Inferior parietal cortex (tissue), 1 donor: Measurements from ENCODE around the gene TMEM53.

Experiments
- DNase-seq: peaks from one replicate; pipeline ENCODE4 v3.0.0-alpha.2; 2016; ENCODE audit errors: extremely low spot score

TMEM53 gene

DNA sequence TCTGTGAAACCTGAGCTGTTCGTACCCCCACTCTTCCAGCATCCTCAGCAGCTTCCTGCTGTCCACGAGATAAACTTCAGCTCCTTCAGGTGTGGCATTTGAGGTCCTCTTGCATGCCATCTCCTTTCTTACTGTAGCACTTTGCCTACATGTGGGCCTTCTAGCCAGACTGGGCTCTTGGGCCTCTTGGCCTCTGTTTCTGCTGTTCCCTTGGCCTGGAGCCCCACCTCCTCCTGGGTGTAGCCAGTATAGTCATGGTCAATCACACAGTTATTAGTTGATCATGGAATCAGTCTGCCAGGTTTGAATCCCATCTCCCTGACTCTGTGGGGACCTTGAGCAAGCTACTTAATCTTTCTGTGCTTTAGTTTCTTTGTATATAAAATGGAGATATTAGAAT lies 26.4 kb downstream of the TMEM53 start:
- DNase-seq: no peak

GRCh38 chr1:44646261-44647110 lies 27.8 kb downstream of the TMEM53 start:
- DNase-seq: no peak

- peak; percentile 81 for DNase-seq
Observed at GRCh38 chr1:44645476-44646244, 28.6 kb downstream of the TMEM53 start.

- DNase-seq: no peak
Observed at GRCh38 chr1:44644806-44645205, 29.5 kb downstream of the TMEM53 start.

GRCh38 chr1:44643721-44644334 lies 30.5 kb downstream of the TMEM53 start:
- DNase-seq: no peak

DNA sequence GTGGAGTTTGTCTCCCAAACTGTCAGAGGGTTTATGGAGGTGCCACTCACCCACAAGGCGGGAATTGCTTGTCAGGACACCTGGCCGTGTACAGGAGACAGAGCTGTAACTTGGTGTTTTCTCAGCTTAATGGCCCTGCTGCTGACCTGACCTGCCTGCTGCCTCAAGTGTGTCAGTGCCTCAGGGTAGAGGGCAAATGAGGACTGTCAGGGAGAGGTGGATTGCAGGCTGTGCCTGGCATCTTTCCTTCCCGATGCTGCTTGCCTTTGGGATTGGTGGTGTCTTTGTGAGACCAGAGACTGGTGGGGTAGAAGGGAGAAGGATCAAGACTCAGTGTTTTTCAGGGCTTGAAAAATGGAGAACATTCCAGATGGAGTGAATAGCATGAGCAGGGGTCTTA lies 31.4 kb downstream of the TMEM53 start:
- DNase-seq: no peak

DNA sequence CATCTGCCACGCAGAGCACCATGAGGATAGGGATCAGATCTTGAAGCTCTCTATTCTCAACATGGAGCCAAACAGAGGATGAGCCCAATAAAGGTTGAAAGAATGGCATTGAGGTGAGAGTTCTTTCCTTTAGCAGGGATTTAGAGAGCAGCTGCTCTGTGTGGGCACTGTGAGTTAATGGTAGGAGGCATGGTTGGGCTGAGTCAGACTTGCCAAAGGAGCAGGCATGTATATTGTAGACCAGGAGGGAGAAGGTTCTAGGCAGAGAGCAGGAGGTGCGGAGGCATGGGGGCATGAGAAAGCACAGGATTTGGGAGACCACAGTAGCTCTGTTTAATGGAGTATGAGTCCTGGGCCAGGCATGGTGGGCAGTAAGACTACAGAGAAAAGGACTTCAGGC lies 32.0 kb downstream of the TMEM53 start:
- no peak for DNase-seq

DNA sequence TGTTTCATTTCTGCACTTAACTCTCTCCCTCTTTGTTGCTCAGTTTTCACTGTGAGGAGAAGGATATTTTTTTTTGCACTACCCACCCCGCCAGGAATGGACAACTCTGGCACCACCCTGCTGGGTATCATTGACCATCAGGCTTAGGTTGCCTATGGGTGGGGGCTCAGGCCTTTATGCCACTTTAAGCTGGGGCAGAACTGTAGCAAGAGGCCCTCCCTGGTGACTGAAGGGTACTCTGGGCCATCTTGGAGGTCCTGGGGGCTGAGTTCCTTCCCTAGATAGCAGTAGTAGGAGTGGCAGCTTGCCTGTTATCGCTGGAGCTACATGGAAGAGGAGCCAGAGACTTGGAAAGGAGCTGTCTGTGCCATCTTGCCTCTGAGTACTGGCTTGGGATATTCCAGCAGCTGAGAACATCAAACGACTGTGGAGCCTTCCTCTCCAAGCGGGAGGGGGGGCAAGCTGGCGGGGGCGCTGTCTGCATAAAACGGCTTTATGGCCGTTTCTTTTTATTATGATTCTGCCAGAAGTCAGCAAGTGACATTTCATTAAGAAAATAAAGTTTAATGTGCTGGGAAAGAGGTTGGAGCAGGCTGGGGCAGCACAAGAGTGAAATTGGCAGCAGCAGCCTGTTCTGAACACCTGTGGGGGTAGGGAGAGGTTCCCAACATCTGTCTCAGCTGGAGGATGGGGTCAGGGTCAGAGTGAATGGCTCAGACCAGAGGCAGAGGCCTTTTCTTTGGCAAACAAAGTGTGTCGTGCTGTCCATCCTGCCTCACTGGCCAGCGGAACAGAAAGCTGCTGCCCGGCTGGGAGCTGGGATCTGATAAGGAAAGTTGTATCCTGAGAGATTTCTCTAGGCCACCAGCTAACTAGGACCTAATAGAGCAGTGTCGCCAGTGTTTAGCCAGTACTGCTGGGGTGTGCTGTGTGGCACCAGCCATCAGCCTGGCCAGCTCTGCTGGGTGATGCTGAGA lies 32.9 kb downstream of the TMEM53 start:
- no peak for DNase-seq

GRCh38 chr1:44640200-44640853 lies 34.0 kb downstream of the TMEM53 start:
- DNase-seq: no peak

DNA sequence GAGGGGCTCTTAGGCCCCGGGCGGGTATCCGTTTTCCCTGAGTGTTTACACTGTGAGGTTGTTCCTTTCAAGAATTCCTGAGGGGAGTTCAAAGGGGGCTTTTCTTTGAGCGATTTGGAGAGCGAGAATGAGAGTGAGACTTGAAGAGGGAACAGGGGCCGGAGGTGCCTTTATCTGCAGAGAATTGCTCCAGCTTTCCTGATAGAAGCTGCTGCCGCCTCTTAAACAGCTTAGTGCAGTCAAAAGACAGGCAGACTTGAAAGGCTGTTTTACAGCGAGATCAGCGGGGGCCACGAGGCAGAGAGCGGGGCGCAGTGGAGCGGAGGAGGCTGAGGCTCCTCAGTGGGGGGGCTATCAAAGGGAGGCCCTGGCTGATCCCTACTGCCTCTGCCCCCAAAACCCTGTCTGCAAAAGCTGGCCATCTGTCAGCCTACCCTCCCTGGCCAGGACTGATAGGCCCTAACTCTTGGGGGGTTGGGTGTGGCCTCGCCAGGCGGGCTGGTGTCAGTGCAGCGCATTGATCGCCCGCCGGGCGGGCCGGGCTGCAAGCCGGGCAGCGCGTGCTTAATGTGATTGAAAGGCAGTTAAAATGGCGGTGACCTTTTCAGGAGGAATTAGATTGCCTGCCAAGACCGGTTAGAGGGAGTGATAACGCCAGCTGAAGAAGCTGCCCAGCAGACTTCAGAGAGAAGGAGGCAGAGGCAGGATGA lies 36.4 kb downstream of the TMEM53 start:
- DNase-seq: no peak

- no peak for DNase-seq
Observed at GRCh38 chr1:44636688-44637598, 37.3 kb downstream of the TMEM53 start.

GRCh38 chr1:44636083-44636687 lies 38.1 kb downstream of the TMEM53 start:
- DNase-seq: no peak

- no peak for DNase-seq
Observed at GRCh38 chr1:44635439-44635838, 38.8 kb downstream of the TMEM53 start.

GRCh38 chr1:44634606-44635189 lies 39.6 kb downstream of the TMEM53 start:
- no peak for DNase-seq

- DNase-seq: no peak
Observed at GRCh38 chr1:44632598-44632997, 41.7 kb downstream of the TMEM53 start.

DNA sequence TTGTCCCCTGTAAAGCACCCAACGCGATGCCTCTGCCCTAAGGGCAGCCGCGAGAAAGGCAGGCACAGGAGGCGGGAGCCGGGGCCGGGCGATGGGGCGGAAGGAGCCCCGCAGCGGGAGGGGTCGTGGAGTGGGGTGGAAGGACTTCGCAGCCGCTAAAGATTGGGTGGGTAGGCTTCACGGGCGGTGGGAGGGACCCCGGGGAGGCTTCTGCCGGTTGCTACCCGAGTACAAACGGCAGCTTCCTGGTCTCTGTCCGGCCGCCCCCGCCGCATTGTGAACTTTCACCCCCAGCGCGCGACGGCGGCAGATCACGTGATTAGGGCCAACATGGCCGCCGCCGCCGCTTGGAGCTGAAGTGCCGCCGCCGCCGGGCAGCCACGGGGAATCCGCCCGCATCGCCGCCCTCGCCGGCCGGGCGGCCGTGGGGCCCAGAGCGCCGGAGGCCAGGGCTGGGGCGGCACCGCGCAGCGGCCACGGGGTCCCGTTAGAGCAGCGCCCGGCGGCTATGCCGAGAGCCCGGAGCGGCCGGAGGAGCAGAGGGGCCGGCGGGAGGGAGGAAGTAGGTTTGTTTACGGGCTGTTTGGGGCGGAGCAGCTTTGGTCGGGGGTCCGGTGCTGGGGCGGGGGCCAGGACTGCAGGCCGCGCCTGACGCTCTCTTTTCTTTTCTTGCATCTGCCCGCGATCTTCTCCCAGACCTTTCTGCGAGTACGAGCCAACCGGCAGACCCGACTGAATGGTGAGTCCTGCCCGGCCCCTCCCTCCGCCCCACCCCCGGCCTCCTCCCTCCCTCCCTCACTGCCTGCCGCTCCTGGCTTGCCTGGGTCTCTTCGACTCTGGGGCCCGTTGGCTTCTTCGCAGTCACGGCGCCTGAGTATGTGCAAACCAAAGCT lies 42.4 kb downstream of the TMEM53 start:
- peak; percentile 77 for DNase-seq

DNA sequence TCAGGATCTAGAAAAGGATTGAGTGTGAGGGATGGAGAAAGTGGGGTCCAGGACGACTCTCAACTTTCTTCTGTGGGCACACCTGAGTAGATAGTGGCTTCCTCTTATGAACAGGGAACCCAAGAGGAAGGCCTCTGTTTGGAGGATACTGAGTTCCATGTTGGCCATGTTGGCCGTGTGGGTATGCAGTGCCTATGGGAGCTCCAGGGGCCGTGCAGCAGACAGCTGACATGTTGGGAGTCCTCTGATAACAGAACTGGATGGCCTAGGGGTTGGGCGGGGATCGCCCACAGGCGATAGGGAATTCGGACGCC lies 43.0 kb downstream of the TMEM53 start:
- DNase-seq: no peak

DNA sequence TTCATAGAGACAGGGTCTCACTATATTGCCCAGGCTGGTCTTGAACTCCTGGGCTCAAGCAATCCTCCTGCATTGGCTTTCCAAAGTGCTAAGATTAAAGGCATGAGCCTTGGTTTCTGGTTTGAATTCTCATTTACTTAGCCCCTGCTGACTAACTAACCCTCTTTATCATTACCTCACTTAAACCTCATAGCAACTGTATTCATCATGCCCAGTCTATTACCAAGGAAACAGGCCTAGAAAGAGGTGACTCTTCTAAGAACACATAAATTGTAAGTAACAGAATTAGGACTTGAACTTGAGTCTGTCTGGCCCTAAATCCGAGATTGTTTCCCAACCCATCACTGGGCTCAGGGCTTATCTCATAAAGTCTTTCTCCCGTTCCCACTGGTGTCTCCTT lies 44.2 kb downstream of the TMEM53 start:
- no peak for DNase-seq
